GM21619 (cell line): ENCODE data around the gene KCNA10.

Experiments
- ATAC-seq: cut with Tn5 transposase; IDR thresholded peaks from one replicate; pipeline ENCODE4 v1.9.1; 2021; ENCODE audit not compliant: unreplicated experiment

Gene KCNA10

GRCh38 chr1:110519125-110519810 is at the start of gene KCNA10:
TSS of gene KCNA10 (minus strand) at chr1:110519175. CDS start at chr1:110518787, 388 bp downstream.
- ATAC-seq = no peak

DNA sequence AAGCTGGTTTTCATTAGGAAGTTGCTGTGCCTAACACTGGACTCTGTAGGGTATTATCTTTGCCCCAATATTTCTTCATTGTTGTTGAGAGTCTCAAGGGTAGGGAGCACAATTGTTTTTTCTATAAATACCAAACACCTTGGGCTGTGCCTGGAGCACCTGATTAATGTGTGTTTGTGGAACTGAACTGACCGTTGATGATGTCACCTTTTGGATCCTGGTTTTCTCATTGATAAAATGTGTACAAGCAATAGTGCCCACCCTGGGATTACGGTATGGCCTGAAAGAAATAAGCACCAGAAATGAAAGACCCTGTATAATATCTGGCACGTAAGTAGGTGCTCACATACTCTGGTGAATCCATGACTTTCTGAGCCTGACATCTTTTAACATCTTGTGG is 47.9 kb upstream of the KCNA10 start:
- no peak for ATAC-seq

DNA sequence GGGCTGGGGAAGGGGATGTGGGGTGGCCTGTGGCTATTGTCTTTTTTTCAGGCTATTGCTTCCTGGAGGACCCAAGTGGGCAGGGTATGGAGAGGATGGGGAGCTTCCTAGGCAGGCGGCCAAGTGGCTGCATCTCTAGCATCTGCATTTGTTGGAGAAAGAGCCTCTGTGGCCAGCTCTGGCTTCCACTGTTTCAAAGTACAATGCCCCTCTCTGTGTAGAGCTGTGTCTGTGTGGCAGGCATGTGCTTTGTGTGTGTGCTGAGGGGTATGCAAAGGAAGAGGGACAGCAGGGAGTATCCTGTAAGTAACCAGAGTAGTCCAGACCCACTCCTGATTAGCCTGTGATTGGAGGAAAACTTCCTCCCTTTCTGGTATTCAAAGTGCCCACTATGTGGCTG is 46.6 kb upstream of the KCNA10 start:
- no peak for ATAC-seq

DNA sequence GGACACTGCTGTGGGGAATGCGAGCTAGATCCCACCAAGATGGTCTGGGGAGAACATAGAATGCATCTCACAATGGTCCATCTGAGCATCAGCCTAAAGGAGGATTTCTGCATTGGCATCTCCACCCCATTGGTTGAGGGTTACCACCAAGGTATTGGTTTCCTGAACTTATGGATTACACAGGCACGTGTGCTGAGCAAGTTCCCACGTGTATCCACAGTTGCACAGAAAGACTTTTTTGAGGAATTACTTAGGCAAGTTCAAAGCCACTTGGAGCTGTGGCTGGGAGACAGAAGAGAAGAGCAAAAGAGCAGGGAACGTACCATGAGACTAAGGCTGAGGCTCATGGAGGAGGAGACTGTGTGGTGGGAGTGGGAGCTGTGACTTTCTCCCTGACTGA is 44.1 kb upstream of the KCNA10 start:
- ATAC-seq = no peak

DNA sequence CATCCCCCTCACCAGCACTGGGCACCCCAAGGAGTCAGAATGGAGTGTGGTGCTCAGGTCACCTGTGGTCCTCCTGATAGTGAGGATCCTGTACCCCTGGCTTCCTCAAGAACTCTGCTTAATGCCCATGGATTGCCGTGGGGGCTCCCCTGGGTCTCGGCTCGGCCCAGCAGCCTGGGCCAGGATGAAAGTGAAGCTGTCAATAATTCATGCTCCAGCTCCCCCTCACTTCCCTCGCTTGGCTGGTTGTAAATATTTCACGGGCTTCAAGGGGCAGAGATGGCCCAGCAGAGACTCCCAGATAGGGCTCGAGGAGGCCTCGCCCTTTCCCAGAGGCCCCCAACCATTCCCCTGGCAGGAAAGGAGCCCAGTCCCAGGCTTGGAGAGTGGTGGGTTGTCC is 42.6 kb upstream of the KCNA10 start:
- no peak for ATAC-seq

DNA sequence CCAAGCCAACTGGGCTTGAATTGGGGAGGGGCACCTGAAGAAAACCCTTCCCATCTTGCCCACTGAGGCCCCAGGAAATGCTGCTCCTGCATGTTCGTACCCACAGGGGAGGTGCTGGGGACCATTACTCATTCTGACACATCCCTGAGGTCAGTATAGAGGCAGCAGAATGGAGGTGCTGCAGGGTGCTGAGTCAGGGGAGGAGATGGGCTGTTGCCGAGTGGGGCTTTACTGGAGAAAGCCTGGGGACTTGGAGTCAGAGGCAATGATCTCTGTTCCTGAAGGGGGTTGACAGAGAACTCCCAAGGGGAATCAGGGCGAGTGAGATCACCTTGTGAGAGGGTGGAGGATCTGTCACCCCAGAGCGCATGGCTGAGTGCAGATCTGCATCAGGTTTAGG is 40.2 kb upstream of the KCNA10 start:
- no peak for ATAC-seq

GRCh38 chr1:110557481-110557880 is 38.5 kb upstream of the KCNA10 start:
- ATAC-seq = no peak

DNA sequence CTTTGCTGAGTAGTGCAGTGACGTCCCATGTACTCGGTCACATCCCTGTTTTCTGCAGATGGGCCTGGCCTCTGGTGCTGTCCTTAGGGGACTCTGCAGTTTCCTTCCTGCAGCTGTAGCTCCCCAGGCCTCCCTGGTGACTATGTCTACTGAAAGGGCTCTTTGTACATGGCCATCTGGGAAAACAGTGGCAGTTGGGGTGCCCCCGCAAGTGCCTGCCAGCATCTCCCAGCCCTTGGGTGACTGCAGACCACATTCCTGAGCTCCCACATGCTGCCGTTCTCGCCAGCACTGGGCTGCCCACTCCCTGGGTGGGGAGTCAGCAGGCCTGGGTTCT is 37.5 kb upstream of the KCNA10 start:
- ATAC-seq = no peak

- no peak for ATAC-seq
Measured at GRCh38 chr1:110555807-110556470, 37.0 kb upstream of the KCNA10 start.

DNA sequence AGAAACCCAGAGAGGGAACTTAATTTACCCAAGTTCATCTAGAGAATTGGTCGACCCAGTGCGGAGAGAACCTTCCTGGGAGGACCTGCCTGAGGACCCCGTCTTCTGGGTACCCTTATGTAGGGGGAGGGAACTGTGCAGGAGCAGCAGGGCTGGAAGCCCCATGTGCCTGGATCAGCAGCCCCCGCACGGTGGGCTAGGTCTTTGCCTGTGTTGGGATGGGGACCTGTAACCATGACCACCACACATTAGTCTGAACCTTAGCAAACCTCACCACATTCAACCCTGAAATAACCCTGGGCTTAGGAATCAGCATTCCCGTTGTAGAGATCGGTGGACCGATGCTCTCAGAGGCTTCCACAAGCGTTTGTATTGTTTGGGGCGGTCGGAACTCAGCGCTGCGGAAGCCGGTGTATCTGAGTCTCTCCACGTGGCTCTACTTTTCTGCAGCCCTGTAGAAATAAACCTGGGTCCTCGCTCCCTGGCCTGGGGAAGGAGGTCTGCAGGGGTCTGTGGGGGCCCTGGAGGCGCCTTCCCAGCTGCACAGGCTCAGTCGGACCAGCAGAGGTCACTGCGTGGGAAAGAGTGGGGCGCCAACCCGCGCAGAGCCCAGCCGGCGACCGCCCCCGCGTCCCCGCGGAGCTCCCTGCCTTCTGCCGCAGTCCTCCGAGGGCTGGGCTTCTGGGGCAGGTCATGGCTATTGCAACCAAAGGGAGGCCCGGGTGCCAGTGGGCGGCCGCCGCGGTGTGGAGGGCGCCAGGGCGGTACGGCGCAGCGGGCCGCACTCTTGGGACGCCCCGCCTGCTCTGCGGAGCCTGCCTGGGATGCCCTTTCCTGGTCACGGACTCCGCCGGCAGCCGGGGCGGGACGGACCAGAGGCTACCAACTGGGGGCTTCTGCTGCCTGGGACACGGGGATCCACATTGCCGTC is 36.2 kb upstream of the KCNA10 start:
- no peak for ATAC-seq

GRCh38 chr1:110551278-110551809 is 32.4 kb upstream of the KCNA10 start:
- no peak for ATAC-seq

DNA sequence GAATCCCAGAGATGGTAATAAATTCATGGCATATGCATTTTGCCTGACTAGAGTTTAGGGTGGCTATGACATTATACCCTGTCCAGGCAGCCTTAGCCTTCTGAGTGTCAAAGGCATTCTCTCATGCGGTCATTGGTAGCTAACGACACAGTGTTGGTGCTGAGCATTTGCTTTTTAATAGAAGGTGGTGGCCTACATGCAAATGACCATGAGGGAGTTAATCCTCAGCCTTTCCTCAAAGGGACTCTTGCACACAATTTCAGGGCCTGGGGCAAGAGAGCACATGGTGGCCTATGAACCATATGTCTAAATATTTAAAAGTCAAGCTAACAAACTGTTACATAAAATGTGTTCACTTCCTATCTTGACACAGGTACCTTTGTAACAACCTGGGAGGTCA is 30.9 kb upstream of the KCNA10 start:
- no peak for ATAC-seq

DNA sequence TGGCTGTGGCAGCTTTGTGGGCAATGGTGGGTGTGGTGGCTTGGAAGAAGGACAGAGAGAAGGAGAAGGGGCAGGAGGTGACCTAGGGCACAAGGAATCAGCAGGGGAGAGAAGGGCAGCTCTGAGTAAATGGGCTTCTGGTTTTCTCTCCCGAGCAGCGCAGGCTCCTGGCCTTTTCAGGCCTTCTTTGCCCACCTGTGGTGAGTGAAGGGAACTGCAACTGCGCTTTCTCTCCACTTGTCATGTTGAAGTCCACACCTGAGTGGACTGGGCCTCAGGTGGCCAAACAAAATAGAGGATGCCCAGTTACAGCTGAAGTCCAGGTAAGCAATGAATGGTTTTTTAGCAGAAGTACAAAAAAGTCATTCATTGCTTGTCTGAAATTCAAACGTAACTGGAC is 29.4 kb upstream of the KCNA10 start:
- ATAC-seq = no peak

- no peak for ATAC-seq
Measured at GRCh38 chr1:110547017-110547416, 28.0 kb upstream of the KCNA10 start.

GRCh38 chr1:110545492-110545891 is 26.5 kb upstream of the KCNA10 start:
- ATAC-seq = no peak

DNA sequence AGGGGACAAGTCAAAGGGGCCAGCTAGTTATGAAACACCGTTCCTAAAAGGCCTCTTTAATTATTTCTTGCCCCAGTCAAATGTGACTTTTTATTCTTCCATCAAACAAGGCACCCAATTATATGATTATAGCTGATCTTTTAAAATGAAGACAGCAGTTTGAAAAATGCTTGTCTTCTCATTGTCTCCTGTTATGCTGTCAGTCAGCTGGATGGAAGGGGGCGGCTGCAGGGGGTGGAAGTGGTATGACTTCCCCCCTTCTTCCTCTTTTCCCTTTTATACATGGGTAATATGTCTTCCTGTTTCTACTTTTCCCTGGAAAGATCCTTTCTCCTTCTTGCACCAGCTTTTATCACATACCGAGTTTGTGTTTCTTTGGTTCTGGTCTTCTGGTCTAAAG is 25.8 kb upstream of the KCNA10 start:
- no peak for ATAC-seq

GRCh38 chr1:110542725-110543124 is 23.8 kb upstream of the KCNA10 start:
- ATAC-seq = no peak

DNA sequence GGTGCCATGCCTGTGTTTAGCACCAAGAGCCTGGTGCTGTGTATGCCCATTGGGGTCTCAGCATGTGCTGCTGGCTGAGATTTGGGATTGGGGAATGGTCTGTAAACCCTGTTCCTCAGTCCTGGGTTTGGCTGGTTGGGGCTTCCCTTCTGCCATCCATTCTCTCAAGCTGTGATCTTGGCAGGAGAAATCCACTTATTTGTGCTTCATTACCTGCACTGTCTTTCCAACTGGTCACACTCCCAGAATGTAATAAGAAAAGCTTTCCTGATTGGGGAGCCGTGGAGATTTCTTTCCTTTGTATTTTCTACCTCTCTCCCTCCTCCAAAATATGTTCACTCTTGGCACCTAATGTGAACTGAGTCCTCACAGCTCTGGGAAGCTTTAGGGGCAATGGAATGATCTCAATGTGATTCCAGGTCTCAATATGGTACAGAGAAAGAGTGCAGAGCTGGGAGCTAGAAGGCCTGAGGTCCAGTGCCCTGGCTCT is 23.0 kb upstream of the KCNA10 start:
- no peak for ATAC-seq

- no peak for ATAC-seq
Measured at GRCh38 chr1:110540891-110541685, 22.1 kb upstream of the KCNA10 start.

DNA sequence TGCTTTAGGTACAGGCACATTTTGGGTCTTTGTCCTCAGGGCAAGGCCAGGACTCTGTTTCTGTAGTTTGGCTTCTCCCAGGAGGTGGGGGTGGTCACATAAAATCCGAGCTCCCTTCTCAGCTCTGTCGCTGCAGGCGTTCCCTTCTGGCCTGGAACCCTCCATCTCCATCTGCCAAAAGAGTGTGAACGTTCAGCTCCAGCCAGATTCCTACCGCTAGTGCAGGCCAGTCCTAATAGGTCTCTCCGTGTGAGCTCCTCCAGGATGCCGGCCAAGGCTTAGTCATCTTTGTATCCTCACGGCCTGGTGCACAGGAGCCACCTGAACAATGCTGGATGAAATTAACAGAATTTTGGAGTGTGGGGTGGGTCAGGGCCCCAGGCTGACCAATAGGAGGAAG is 19.9 kb upstream of the KCNA10 start:
- ATAC-seq = no peak

- no peak for ATAC-seq
Measured at GRCh38 chr1:110538075-110538474, 19.1 kb upstream of the KCNA10 start.
